Right ventricle myocardium inferior (tissue), 1 donor: ENCODE data around the gene ZBP1. TPM values are rescaled to one million over a fixed set of nuclear protein-coding genes. Genes with fewer than 3 reads are reported as not detected.

ENCODE experiments used
- ATAC-seq: fragments of 200-7000 bp; cut with Tn5 transposase; one replicate; pipeline ENCODE4 v1.9.1; 2020; ENCODE audit warnings: mild to moderate bottlenecking, moderate library complexity
- DNase-seq: peaks from one replicate; pipeline ENCODE4 v3.0.0; 2021; ENCODE audit errors: missing footprints
- intact Hi-C: fragments of 100-400 bp; cut with DNase I; formaldehyde crosslinking; loops from one replicate; pipeline ENCODE4 v1.11.0; 2022
- total RNA-seq: library from RNA; stranded (reverse); fragmentation: NEBNext Ultra II Directional; extraction: Animal tissue kit (Norgen Biotek cat#: 25700); gene quantifications from one replicate; pipeline ENCODE4 v1.2.1, GENCODE V29; 2021
- donor health status: DM: no; HTN: yes; CAD: no; lungs with severe emphysema.

ZBP1 gene
- total RNA-seq, 1 donor from 2014 or later: 0.22 TPM

GRCh38 chr20:57611586-57612311 lies 8.5 kb downstream of the ZBP1 start:
- no peak for DNase-seq
- peak; percentile 94 for ATAC-seq

GRCh38 chr20:57610261-57610952 lies 9.8 kb downstream of the ZBP1 start:
- intact Hi-C loops: no loop called here
- no peak for ATAC-seq
- no peak for DNase-seq

More at GRCh38 chr20:57611586-57612311, 8.5 kb downstream of the ZBP1 start:
- intact Hi-C loops: no loop called here

GRCh38 chr20:57609842-57610167 lies 10.4 kb downstream of the ZBP1 start:
- no peak for DNase-seq

GRCh38 chr20:57609086-57609841 lies 11.0 kb downstream of the ZBP1 start:
- no peak for ATAC-seq
- intact Hi-C loops: no loop called here
- DNase-seq: no peak

More at GRCh38 chr20:57609842-57610167, 10.4 kb downstream of the ZBP1 start:
- intact Hi-C loops: no loop called here
- no peak for ATAC-seq

GRCh38 chr20:57608516-57608915 lies 11.7 kb downstream of the ZBP1 start:
- intact Hi-C loops: no loop called here
- DNase-seq (no peak), ATAC-seq (no peak)

- no peak for DNase-seq
- intact Hi-C loops: no loop called here
- no peak for ATAC-seq
These were observed 14.3 kb downstream of the ZBP1 start for GRCh38 chr20:57605878-57606277.

GRCh38 chr20:57605045-57605444 lies 15.2 kb downstream of the ZBP1 start:
- intact Hi-C loops: no loop called here
- ATAC-seq (no peak), DNase-seq (no peak)

GRCh38 chr20:57603120-57603519 lies 17.1 kb downstream of the ZBP1 start:
- DNase-seq (no peak), ATAC-seq (no peak)
- intact Hi-C loops: no loop called here

GRCh38 chr20:57601737-57602136 lies 18.5 kb downstream of the ZBP1 start:
- intact Hi-C loops: no loop called here
- no peak for DNase-seq
- ATAC-seq: no peak

- no peak for DNase-seq
- ATAC-seq: no peak
- intact Hi-C loops: no loop called here
These were observed 19.0 kb downstream of the ZBP1 start for GRCh38 chr20:57601211-57601570.

GRCh38 chr20:57600320-57601210 lies 19.7 kb downstream of the ZBP1 start:
- ATAC-seq (no peak), DNase-seq (no peak)
- intact Hi-C loops: no loop called here

- DNase-seq: no peak
- intact Hi-C loops: loop anchor here (5.0 to 10.0 kb wide), 3 partner anchors 224 to 576 kb away; no protein-coding TSS in a partner anchor
- ATAC-seq: no peak
These were observed 21.7 kb downstream of the ZBP1 start for GRCh38 chr20:57598491-57598890.

GRCh38 chr20:57598060-57598459 lies 22.2 kb downstream of the ZBP1 start:
- ATAC-seq (no peak), DNase-seq (peak; percentile 60)
- intact Hi-C loops: loop anchor here (5.0 to 10.0 kb wide), 3 partner anchors 223 to 577 kb away; no protein-coding TSS in a partner anchor

- intact Hi-C loops: loop anchor here (1.0 to 10.0 kb wide), 4 partner anchors 222 to 612 kb away; no protein-coding TSS in a partner anchor
- ATAC-seq: peak; percentile 82
- DNase-seq: peak; percentile 89
These were observed 23.0 kb downstream of the ZBP1 start for GRCh38 chr20:57596998-57597939.

- ATAC-seq: no peak
- no peak for DNase-seq
- intact Hi-C loops: loop anchor here (5.0 to 10.0 kb wide), 3 partner anchors 222 to 578 kb away; no protein-coding TSS in a partner anchor
These were observed 23.9 kb downstream of the ZBP1 start for GRCh38 chr20:57596358-57596757.

- ATAC-seq: no peak
- intact Hi-C loops: loop anchor here (5.0 to 10.0 kb wide), 3 partner anchors 221 to 579 kb away; no protein-coding TSS in a partner anchor
- no peak for DNase-seq
These were observed 24.9 kb downstream of the ZBP1 start for GRCh38 chr20:57595041-57596030.
